GM19452 (cell line): Measurements from ENCODE around the gene LXN.

Experiments
- ATAC-seq: cut with Tn5 transposase; IDR thresholded peaks from one replicate; pipeline ENCODE4 v1.9.1; 2021; ENCODE audit not compliant: unreplicated experiment

Gene LXN

DNA sequence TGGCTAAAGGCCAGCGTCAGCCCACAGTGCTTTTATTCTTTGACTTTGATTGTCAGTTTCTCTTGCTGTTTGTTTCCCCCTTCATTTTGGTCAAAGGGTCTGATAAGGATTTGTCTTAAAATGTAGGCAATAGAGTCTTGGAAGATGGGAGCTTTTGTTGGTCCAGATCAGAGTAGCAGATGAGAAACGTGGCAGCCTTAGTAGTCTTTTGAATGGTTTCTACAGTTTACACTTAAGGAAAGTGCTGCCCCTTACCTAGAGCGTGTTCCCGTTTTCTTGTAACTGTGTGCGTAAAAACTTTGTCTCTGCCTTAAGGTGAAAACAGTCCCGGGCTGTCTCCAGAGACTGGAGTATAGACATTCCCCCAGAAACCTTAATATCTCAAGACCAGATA lies 630 bp downstream of the LXN start:
- no peak for ATAC-seq

DNA sequence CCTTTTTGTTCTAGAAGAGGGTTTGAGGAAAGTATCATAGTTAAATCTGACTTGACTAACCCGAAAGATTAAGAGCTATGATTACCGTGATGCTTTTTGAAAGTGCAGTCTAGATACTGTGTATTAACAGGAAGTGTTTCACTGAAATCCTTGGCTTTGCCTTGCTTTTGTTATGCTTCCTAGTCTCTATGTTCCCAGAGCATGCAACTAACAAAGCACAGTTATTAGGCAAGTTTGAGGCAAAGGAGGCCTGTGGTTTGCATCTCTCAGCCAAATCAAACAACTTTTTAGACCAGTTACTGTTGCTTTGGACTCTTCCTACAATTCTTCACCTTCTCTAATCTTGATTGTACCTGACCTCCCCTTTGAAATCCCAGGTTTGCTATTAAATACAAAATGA lies 3.9 kb downstream of the LXN start:
- ATAC-seq: no peak

DNA sequence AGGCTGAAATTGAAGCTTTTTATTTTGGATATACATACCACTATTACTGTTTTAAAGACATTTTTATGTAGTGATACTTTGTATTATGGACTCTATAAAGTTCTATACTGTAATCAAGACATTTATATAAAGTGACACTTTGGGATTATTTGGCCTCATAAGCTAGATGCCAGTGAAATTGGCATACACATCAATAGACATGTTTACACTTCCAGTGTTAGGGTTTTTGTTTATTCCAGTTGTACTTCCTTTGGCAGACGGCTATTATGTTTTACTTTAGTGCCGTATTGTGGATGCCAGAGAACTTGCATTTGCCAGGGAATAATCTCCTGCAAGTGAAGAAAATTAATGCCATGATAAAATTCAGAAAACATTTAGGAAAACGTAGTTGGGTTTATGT lies 6.0 kb downstream of the LXN start:
- ATAC-seq: no peak

DNA sequence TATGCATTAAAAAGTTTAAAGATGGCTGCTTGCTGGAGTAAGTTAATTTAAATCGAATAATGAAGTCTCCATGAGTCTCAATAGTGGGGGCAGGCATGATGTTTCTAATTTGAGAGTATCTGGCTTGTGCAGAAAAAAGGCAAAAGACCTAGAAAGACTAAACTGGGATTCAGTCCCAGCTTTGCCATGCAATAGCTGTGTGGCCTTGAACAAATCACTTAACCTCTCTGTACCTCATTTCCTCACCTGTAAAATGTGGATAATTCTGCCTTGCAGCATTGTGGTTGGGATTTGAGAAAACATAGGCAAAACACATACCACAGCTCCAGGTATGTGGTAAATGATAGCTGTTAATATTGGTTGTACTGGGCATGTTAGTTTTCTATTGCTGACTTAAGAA lies 8.6 kb downstream of the LXN start:
- no peak for ATAC-seq

DNA sequence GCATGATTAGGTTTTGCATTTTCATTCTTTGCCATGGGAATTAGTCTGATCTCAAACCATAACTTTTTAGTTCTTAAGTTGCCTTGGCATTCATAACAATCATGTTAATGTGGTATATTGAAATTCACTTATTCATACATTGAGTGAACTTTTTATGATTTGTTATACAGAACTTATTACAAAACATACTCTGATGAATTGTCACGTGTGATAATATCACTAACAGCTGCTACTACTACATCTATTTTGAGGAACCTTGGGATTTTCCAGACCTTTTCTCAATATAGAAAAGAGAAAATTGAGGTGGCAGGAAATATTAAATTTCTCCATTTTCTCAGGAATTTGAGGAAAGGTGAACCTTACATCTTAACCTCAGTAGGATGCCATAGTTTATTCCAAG lies 9.2 kb downstream of the LXN start:
- ATAC-seq: no peak

DNA sequence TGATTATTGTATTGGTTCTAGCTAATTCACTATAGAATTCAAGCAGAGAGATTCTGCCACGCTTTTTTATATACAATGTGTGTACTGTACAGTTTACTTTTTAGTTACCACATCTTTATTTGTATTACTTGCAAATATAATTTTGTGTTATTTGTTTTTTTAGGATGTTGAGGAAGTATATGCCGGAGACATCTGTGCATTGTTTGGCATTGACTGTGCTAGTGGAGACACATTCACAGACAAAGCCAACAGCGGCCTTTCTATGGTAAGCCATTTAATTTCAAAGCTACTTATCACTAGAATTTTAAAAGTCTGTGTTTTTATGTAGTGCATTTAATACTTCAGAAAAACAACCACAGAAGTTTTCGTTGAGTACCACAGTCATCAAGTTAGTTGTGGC lies 11.7 kb downstream of the LXN start:
- ATAC-seq: no peak

DNA sequence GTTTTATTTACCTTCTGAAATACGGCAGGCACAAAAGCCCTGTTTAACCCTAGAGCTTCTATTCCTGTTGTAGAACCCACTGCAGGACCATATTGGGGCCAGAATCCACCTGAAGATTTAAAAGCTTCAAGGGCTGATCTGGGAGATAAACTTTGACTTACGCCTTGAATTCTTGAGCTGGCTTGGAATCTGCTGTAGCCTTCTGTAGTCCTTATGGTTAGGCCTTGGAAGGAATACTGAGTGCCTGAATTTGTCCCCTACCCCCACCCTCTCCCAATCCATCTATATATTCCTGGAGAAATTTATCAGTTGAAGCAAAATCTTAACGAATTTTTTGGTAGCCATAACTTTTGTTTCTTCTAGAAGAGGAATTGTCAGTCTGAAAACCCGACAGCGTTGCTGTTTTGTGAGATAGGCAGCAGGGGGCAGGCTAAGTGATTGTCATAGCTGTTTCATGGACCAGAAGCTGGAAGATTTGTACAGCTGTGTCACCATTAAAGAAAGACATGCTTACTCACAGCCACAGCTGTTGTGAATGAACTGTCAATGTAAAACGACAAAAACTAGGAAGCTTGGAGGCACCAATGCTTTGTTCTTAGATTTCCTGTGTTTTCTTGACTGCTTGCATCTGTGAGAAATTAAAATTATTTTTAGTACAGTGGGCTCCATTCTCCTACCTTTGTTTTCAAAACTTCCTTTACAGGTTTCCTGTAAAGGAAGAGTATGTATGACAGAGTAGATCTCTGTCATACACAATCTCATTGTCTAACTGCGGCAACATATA lies 12.8 kb downstream of the LXN start:
- ATAC-seq: peak; percentile 84

DNA sequence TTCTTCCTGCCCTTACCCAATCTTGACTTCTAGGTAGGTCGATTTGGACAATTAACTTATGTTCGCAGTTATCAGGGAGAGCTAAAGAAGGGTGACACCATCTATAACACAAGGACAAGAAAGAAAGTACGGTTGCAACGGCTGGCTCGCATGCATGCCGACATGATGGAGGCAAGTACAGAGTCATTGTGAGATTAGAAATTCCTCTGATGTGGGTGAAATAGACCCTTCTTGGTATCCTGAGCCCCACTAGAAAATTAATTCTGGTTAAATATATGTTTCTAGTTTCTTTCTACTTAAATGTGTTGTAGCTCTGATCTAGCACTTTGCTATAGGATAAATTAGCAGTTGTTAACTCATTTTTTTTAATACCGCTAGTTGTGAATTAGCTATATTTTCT lies 13.6 kb downstream of the LXN start:
- ATAC-seq: no peak

DNA sequence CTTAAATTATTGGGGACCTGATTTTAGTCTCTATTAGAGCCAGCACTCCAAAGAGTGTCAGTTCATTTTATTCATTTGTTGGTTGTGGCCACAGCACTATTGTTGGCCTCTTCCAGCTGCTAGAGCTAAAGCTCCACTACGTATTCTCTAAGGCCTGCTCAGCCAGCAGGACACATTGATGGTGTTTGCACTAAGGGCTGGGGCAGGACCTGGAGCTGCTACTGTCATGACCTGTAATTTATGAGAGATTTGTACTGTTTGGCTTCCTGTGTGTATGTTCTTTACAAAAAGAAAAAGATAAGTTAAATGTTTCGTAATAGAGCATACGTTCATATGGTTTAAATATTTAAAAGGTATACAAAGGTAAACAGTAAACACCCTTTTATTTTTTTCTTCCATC lies 20.0 kb downstream of the LXN start:
- ATAC-seq: no peak

DNA sequence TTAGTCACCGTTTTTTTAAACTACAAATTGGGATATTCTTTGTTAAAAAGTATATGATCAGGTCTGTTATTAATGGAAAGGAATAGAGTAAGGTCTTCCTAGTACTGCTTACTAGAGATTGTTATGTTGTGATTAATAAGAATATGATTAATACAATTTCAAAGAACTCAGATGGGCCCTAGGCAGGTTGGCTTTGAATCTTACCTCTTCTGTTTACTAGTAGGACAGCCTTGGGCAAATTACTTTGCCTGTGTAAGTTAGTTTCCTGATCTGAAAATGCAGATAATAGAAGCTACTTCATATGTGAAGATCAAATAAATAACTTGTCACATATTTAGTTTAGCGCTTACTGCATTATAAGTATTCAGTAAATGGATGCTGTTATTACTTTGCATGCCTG lies 21.3 kb downstream of the LXN start:
- no peak for ATAC-seq

DNA sequence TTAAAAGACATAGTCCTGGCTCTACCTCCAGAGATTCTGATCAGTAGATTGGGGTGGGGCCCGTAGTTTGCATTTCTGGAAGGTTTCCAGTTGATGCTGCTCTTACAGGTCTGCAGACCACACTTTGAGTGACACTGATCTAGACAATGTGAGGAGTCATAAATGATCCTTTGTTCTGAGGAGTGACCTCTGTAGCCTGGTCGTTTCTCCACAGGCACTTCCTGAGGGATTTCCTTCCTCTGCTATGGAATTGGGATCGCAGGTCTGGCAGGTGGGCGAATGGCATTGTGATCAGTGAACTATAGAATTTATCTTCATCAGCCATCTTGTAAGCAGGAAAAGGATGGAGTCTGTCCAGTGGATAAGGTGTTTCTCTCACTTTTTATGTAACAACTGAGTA lies 22.7 kb downstream of the LXN start:
- no peak for ATAC-seq

DNA sequence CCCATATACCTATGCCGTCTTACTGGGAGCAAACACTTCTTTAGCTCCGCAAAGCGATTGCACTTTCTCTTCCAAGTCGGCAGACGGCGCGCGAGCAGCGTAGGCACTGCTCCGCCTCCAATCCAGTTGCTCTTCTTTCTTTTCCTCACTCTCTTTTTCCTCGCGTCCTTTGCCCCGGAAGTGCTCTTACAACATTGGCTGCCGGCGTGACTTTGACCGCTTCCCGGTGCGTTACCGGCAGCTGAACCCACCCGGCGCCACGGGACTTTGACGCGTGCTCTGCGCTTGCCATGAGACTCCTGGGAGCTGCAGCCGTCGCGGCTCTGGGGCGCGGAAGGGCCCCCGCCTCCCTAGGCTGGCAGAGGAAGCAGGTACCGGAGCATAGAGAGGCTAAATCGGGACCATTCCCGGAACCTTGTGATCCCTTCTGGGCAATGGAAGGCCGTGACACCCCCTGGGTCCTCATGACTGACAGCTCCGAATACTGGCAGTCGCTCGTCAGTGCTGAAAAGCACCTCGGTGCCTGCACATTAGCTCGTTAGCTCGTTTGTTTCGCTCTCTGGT lies 28.0 kb downstream of the LXN start, which contains the start of gene GFM1:
GFM1 (plus strand) TSS at position 183 of the 564 bp plus-strand sequence; CDS start at position 291, 108 bp downstream.
- peak; percentile 98 for ATAC-seq

DNA sequence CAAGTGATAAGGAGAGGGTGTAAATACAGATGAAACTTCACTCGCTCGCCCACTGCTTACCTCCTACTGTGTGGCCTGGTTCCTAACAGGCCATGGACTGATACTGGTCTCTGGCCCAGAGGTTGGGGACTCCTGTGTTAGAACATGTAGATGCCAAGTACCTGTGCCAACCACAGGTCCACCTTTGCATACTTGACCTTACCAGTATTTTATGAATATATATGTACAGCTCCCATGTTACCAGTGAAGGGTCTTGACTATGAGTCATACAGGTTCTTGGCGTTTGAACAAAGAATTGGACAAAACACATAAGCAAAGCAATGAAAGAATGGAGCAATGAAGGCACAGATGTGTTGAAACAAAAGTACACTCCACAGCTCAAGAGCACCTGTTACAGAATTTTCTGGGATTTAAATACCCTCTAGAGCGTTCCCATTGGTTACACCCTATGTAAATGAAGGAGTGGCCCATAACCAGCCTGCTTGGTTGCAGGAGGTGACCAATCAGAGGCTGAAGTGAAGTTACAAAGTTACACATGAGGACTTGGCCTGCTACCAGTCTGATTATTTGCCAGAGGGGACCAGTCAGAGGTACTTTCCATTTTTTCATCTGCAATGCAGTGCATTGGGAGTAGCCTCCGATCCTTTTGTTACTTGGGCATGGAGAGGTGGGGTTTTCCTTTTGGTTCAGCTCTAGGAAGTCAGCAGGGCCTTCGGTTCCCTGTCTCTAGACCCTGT lies 29.8 kb downstream of the LXN start:
- ATAC-seq: no peak

DNA sequence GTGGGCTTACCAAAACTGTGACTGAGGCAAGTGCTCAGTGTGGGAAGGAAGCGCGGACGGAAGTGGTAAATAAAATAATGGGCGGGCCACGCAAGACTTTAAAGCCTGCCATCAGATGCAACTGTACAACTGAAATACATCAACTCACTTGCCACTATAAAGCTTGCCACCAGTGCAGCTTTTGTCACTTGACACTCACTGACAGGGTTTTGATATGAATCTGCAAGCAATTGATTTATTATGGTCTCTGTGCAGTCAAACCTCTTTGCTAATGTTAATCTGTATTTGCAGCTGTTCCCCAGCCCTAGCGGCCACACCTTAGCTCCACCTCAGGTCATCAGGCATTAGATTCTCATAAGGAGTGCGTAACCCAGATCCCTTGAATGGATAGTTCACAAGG lies 30.4 kb downstream of the LXN start:
- ATAC-seq: no peak

DNA sequence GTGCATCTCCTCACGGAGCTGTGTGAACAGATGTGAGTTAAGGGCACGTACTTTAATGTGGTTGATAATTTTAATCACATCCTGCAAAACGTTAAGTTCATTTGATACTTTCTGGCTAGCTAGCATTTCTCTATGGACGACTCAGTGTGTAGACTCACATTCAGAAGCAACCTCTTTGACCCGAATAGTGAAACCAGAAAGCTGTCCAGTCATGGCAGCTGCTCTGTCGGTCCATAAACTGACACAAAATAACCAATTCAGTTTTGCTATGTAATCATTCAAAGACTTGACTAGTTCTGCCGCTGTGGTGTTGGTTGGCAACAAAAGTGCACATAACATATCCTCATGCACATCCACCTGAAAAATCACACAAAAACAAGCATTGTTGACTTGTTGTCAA lies 31.8 kb downstream of the LXN start:
- no peak for ATAC-seq

DNA sequence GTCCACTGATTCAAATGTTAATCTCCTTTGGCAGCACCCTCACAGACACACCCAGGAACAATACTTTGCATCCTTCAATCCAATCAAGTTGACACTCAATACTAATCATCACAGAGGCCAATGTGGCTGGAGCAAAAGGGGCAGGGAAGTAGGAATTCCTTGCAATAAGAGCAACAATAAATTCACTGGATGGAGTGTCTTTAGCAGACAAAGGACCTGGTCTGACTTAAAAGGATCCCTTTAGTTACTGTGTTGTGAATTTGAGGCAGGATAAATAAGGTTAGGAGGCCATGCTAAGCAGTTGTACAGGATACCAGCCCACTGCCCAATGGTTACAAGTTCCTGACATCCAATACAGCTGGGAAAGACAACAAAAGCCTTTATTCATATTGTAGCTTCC lies 40.5 kb downstream of the LXN start:
- ATAC-seq: no peak

DNA sequence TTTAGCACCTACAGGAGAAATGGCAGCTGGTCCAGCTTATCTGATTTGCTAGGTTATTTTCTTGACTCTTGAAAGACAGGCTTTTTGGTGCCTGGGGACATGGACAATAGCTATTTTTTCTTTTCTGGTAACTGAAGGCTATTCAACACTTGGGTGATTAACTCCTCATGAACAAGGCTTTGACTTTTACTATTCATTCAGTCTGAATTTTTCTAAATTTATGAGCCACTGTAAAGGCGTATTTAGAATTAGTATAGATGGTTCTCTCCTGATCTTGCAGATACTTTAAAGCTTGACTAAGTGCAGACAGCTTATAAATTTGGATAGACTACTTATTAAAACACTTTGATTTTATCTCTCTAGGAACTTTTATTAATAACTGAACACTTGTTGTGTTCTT lies 46.6 kb downstream of the LXN start:
- no peak for ATAC-seq

DNA sequence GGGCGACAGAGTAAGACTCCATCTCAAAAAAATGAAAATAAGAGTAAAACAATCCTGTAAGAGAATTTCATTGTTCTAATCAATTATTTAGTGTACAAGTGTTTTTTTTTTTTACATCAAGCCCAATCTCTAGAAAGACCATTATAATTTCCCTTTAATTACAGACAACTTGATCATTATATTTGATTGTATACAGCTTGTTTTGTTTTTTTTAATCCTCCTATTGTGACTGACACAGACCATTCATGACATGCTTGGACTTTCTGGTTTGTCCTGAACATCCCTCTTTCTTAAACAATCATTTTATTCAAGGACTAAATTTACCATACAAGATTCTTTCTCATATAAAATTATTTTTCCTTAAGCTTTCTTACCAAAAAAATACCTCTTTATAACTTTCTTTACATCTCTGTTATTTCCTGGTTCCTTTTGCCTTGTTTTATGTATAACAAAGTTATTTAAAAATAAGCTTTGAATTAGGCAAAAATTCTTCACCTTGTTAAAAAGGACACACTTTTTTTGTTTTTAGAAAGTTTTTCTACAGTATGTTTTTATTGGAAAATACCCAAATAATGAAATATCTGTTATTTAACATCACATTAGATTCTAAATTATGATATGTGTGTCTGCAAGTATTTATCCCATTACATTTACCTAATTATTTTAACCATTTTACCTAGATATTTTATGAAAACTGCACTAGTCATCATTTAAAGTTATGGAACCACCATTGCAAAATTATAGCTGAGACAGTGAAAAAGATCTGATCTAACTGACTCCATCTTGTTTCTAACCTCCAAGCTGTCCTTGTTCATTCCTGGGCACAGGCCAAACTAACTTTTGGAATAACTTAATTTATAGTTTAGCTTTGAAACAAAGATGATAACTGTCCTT lies 54.2 kb downstream of the LXN start:
- no peak for ATAC-seq
